Thymus (tissue), 2 donors: Measurements from ENCODE around the gene SALL2. TPM values are rescaled to one million over a fixed set of nuclear protein-coding genes. Genes with fewer than 3 reads are reported as not detected.

Source experiments
- polyA plus RNA-seq: library from polyadenylated mRNA; stranded (reverse); fragments of 200-250 nt; gene quantifications from one replicate; pipeline ENCODE4 v1.2.3, GENCODE V29; 2013
- total RNA-seq: library from RNA; stranded (reverse); fragments of 120-200 nt; gene quantifications from one replicate; pipeline ENCODE4 v1.2.4, GENCODE V29; 2013
- donor health status: healthy.

The SALL2 gene
- total and polyA plus RNA-seq, 2 donors = 4.1 to 4.9 TPM

Other genes starting within 250 kb of the SALL2 start
- 0.19 TPM for gene RPGRIP1, start 246.3 kb downstream of the SALL2 start, total RNA-seq
- gene RPGRIP1, start 246.3 kb downstream of the SALL2 start, polyA plus RNA-seq = 0.30 TPM
- 95.8 TPM for gene SUPT16H, start 142.3 kb downstream of the SALL2 start, total RNA-seq
- 64.5 TPM for gene SUPT16H, start 142.3 kb downstream of the SALL2 start, polyA plus RNA-seq
- gene CHD8, start 70.2 kb downstream of the SALL2 start, total RNA-seq = 46.5 TPM
- gene CHD8, start 70.2 kb downstream of the SALL2 start, polyA plus RNA-seq = 36.8 TPM
- 15.6 TPM for gene RAB2B, start 49.4 kb downstream of the SALL2 start, total RNA-seq
- 15.7 TPM for gene RAB2B, start 49.4 kb downstream of the SALL2 start, polyA plus RNA-seq
- gene TOX4, start 49.2 kb downstream of the SALL2 start, total RNA-seq = 25.1 TPM
- gene TOX4, start 49.2 kb downstream of the SALL2 start, polyA plus RNA-seq = 24.2 TPM
- 69.3 TPM for gene METTL3, start 15.0 kb downstream of the SALL2 start, total RNA-seq
- 67.5 TPM for gene METTL3, start 15.0 kb downstream of the SALL2 start, polyA plus RNA-seq
- not detected for gene OR10G3, start 53.7 kb upstream of the SALL2 start, total RNA-seq
- gene OR10G3, start 53.7 kb upstream of the SALL2 start, polyA plus RNA-seq = 0.07 TPM
- not detected for gene OR10G2, start 108.6 kb upstream of the SALL2 start, total RNA-seq
- not detected for gene OR10G2, start 108.6 kb upstream of the SALL2 start, polyA plus RNA-seq
- 0.09 TPM for gene OR4E2, start 127.5 kb upstream of the SALL2 start, total RNA-seq
- 0.07 TPM for gene OR4E2, start 127.5 kb upstream of the SALL2 start, polyA plus RNA-seq
- 0.05 TPM for gene OR4E1, start 147.5 kb upstream of the SALL2 start, total RNA-seq
- 0.07 TPM for gene OR4E1, start 147.5 kb upstream of the SALL2 start, polyA plus RNA-seq